GM12872 (cell line): ENCODE measurements around the gene GGT6.

Source experiments
- TF ChIP-seq, protein P1 (sequence below): IDR thresholded peaks from 3 replicates; pipeline ENCODE4 v1.5.1; 2011; ENCODE audit warnings: low read depth, mild to moderate bottlenecking, low read length, moderate library complexity; ENCODE audit not compliant: insufficient read depth

GGT6 gene

DNA sequence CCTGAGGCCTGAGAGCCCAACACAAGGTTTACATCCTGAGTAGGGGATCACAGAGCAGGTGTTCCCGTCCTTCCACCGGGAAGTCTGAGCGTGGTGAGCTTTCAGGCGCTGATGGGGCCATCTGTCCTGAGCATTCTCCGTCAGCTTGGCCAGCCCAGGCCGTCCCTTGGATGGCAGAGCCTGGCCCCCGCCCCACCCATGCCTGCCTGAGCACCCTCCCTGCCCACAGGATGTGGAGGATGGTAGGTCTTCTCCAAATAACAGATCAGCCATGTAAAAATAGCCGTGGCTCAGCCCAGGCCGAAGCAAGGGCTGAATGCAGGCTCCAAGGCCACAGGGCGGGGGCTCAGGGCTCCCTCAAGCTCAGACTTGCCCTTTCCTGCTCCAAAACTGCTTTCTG lies 41.5 kb downstream of the GGT6 start:
- TF ChIP-seq, protein P1, sequence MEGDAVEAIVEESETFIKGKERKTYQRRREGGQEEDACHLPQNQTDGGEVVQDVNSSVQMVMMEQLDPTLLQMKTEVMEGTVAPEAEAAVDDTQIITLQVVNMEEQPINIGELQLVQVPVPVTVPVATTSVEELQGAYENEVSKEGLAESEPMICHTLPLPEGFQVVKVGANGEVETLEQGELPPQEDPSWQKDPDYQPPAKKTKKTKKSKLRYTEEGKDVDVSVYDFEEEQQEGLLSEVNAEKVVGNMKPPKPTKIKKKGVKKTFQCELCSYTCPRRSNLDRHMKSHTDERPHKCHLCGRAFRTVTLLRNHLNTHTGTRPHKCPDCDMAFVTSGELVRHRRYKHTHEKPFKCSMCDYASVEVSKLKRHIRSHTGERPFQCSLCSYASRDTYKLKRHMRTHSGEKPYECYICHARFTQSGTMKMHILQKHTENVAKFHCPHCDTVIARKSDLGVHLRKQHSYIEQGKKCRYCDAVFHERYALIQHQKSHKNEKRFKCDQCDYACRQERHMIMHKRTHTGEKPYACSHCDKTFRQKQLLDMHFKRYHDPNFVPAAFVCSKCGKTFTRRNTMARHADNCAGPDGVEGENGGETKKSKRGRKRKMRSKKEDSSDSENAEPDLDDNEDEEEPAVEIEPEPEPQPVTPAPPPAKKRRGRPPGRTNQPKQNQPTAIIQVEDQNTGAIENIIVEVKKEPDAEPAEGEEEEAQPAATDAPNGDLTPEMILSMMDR: no peak

DNA sequence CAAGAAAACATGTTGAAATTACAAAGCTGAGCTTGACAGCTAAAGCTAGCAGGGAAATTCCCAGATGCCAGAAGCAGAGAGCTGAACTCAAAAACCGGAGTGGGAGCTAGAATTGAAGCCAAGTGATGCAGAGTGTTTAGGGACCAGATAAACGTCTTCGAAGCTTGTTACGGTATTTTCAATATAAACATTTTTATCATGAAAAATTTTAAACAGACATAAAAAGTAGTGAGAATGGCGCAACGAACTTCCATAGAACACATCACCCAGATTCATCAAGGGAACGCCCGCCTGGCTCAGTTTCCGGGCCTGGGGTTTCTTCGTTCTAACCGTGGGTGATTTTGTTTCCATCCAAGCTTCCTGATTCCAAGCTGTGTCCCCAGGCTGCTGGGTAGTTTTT lies 43.6 kb downstream of the GGT6 start:
- TF ChIP-seq, protein P1: no peak

DNA sequence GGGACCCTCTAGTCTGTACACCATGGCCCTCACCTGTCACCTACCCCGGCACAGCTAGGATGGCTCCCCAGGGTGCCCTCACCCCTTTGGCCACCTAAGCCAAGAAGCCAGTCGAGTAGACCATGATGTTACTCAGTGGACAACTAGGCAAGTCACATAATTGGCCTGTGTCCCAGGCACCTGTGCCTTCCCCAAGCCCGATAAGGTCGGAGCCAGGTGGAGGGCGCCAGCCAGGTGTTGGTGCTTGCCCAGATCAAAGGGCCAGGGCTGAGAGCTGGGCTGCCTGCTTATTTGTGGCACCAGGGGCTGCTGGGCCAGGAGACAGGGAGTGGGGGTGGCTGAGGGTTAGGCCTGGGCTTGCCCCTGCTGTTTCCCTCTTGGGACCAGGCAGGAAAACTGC lies 44.9 kb downstream of the GGT6 start:
- TF ChIP-seq, protein P1: no peak

DNA sequence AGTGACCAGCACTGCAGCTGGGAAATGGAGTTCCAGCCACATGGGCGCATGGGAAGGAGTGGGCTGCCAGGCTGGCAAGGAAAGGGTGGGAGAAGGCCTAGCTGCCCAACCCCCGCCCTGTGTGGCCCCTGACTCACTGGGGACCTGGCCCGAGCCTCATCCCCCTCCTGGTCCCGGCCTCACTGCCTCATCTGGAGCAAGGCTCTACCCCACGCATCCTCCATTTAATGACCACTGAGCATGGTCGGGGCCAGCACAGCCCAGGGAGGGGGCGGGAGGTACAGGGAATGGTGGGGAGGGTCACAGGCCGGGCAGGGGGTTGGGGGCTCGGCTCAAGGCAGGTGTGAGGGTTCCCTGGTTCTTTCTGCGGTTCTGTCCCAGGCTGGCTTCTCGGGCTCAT lies 45.6 kb downstream of the GGT6 start:
- TF ChIP-seq, protein P1: no peak

DNA sequence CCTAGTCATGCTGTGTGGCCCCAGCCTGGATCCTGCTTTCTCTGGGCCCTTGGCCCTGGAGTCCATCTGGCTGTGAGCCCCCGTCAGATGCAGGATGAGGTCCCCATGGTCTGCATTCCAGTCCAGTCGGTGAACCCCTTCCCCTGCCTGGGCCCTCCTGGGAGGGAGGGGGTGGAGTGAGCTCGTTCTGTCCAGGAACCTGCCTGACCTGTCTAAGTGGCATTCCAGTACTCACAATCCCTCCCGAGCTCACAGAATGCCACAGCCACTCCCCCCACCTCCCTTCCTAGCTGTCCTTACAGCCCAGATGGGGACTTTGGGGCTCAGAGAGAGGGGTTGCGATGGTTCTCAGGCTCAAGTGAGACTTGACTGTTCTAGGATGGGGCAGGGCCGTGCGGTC lies 46.2 kb downstream of the GGT6 start:
- TF ChIP-seq, protein P1: no peak

DNA sequence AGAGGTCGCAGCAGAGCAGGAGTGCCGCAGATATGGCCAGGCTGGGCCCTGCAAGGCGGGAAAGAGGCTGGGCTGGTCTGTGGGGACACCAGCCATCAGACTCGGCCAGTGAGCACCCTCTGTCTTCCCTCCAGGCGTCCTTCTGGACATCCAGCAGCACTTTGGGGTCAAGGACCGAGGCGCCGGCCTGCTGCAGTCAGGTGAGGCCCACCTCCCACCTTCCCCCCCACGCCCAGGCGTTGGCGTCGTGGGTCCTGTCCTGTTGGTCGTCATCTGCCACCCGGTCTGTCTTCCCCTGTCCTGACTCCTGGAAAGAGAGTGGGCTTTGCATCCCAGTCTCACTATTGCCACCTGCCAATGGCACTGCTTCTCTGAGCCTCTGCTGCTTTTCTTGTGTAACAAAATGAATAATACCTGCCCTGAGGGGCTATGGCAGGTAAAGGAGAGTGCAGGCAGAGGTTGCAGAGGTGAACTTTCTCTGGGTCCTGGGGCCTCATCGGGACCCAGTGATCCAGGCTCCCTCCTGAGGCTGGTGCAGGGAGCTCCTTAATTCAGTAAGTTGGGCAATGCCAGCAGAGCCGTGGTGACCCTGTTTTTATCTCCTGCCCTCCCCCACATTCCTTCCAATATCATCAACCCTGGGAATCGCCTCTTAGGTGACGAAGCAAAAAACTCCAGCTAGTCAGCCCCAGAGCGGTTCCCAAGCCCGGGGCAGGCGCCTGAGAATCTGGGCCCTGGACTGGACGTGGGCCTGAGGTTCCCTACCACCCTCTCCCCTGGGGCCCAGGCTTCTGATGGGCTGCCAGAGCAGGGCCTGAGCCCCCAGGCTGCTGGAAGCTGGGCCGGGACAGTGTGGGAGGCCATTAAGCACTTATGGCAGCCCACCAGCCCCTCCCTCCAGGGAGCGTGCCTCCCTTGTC lies 47.0 kb downstream of the GGT6 start:
- TF ChIP-seq, protein P1: no peak

DNA sequence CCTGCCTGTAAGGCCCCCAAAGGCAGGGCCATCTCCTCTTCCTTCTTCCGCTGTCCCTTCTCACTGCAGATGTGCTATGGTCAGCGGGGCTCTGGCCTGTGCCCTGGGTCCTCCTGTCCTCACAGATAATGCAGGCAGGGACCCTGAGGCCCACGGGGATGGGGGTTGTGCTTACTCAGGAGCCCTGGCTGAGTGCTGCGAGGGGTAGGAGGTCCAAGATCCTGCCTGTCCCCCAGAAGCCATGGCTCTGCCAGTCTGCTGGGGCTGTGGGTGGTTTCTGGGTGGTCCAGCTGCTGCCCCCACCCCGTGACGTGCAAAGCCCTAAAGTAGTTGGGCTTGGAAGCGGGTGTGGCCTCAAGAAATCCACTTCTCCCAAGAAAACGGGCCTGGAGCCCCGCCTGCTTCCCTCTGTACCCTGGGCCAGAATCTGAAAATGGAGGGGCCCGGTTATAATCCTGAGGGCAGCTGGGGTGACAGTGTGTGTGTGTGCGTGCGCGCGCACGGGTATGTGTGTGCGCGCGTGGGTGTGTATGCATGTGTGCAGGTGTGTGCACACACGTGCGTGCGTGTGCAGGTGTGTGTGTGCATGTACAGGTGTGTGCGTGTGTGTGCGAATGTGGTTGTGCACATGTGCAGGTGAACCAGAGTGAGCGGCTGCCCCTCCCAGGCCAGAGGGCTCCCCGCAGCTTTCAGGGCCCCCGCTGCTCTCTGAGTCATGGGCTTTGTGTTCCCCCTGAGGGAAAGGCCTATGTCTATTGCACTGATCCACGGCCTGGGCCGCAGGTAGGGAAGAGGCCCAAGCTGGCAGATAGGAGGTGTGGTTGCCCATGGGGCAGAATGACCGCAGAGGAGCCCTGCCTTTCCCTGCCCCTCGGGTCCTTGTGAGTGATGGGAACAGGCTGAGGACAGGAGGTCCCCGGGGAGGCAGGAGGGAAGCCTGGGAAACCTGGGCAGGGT lies 47.9 kb downstream of the GGT6 start:
- TF ChIP-seq, protein P1: no peak
